Spleen (tissue), 11 donors: ENCODE results near the gene AGPAT3. TPM values are rescaled to one million over a fixed set of nuclear protein-coding genes. Genes with fewer than 3 reads are reported as not detected.

Experiments
- DNase-seq: peaks from one replicate; pipeline ENCODE4 v3.0.0-alpha.2; 2020
- H3K27ac ChIP-seq, 8 donors: fragments of 200-600 bp; sonication (generic) in 7 of 8; 1 replicate in 4 of 8; 2 replicates in 4 of 8; pipeline versions ENCODE4 v1.5.0 to v1.8.0; 2016 to 2021; ENCODE audit warnings: inconsistent platforms in 4 of 8, mild to moderate bottlenecking in 4 of 8, moderate library complexity in 1 of 8
- H3K27me3 ChIP-seq, 7 donors: fragments of 200-600 bp; sonication (generic) in 6 of 7; replicated peaks in 1 of 7; 1 replicate in 4 of 7; 2 replicates in 3 of 7; pipeline versions ENCODE4 v1.5.0 to v1.8.0; 2016 to 2021; ENCODE audit warnings: inconsistent platforms in 3 of 7, mild to moderate bottlenecking in 1 of 7
- H3K36me3 ChIP-seq, 6 donors: fragments of 200-600 bp; sonication (generic) in 5 of 6; 1 replicate in 4 of 6; 2 replicates in 2 of 6; pipeline versions ENCODE4 v1.5.0 to v1.8.0; 2016 to 2021; ENCODE audit warnings: inconsistent platforms in 2 of 6
- H3K4me1 ChIP-seq, 6 donors: fragments of 200-600 bp; sonication (generic) in 5 of 6; 1 replicate in 3 of 6; 2 replicates in 3 of 6; pipeline versions ENCODE4 v1.5.0 to v1.8.0; 2016 to 2021; ENCODE audit warnings: inconsistent platforms in 3 of 6
- H3K4me3 ChIP-seq, 8 donors: fragments of 200-600 bp; sonication (generic) in 7 of 8; 1 replicate in 4 of 8; 2 replicates in 4 of 8; pipeline versions ENCODE4 v1.5.0 to v1.8.0; 2016 to 2021; ENCODE audit warnings: inconsistent platforms in 4 of 8, mild to moderate bottlenecking in 4 of 8, moderate library complexity in 2 of 8
- H3K9me3 ChIP-seq, 8 donors: fragments of 200-600 bp; sonication (generic) in 7 of 8; 1 replicate in 4 of 8; 2 replicates in 4 of 8; pipeline versions ENCODE4 v1.5.0 to v1.8.0; 2016 to 2021; ENCODE audit warnings: inconsistent platforms in 4 of 8
- CTCF ChIP-seq, 11 experiments: fragments of 200-600 bp in 7 of 11; fragments of 450-650 bp in 4 of 11; sonication (generic) in 4 of 11; IDR thresholded peaks in 8 of 11; conservative IDR thresholded peaks in 3 of 11; 1 replicate in 7 of 11; 2 replicates in 4 of 11; pipeline versions ENCODE4 v1.4.0 to v1.8.0; 2016 to 2021; ENCODE audit warnings: antibody characterized with exemption in 11 of 11, inconsistent platforms in 4 of 11, mild to moderate bottlenecking in 1 of 11
- POLR2A ChIP-seq, 3 donors: fragments of 450-650 bp; IDR thresholded peaks; one replicate each; pipeline ENCODE4 v1.5.1; 2017; ENCODE audit warnings: antibody characterized with exemption in 3 of 3, mild to moderate bottlenecking in 1 of 3
- POLR2AphosphoS5 ChIP-seq, 3 donors: sonication (generic); formaldehyde crosslinking; IDR thresholded peaks; one replicate each; pipeline ENCODE4 v1.5.1; 2017; ENCODE audit warnings: antibody characterized with exemption in 3 of 3
- WGBS, 5 donors: extraction: QIAGEN DNeasy Blood & Tissue Kit in 3 of 5; methylation state at CpG; one replicate each; pipeline versions ENCODE4 v1.1.5 to v1.1.7; 2013 to 2018; 5-methylcytosine and 5-hydroxymethylcytosine counted together
- intact Hi-C: fragments of 100-400 bp; cut with DNase I; formaldehyde crosslinking; loops from one replicate; pipeline ENCODE4 v1.15.0; 2023; ENCODE audit warnings: low total_unique reads
- polyA plus RNA-seq, 3 donors: library from polyadenylated mRNA; stranded (reverse); fragments of 200-250 nt; gene quantifications; one replicate each; pipeline ENCODE4 v1.2.1, GENCODE V29; 2013
- total RNA-seq, 7 donors: library from RNA; depleted of rRNA in 3 of 7; stranded (reverse); fragments of >200 nt in 3 of 7; fragmentation: NEBNext Ultra II Directional in 4 of 7; extraction: Animal tissue kit (Norgen Biotek cat#: 25700) in 4 of 7; gene quantifications; one replicate each; pipeline versions ENCODE4 v1.1.0 to v1.2.1, GENCODE V29; 2016 to 2021
- donor health status: healthy with polysubstance abuse.
- donor health status: DM: no; HTN: no; CAD: no; lungs with moderate emphysema.
- donor health status: DM: no; HTN: no; CAD: no.
- donor health status: Bipolar disorder and iron deficiency.
- donor health status: healthy.
- donor health status: DM: no; HTN: no; CAD: no.
- donor health status: DM: yes; HTN: yes; CAD: no.

AGPAT3 gene
- total and polyA plus RNA-seq, 10 donors: 6.9 to 92.0 (median 56.0) TPM

- Histone ChIP-seq H3K27me3 (no peaks in the 10 kb centered on the region), H3K27ac (no peak overlapping the region), H3K9me3 (no peaks in the 10 kb centered on the region), H3K4me3 (no peak overlapping the region), H3K36me3 (peaks cover 0 to 9% (median 0%) of the 10 kb centered on the region in 6 donors), H3K4me1 (peaks cover 11 to 98% (median 66%) of the 10 kb centered on the region in 6 donors)
- intact Hi-C loops: loop anchor here (10.0 kb wide), 1 partner anchor 55 kb away; the partner anchor contains the start of gene AGPAT3
- TF ChIP-seq CTCF (IDR thresholded peaks at IDR 0.05 in 8 of 11, conservative IDR thresholded peaks at IDR 0.05 in 3 of 11) (no peak), POLR2A (IDR thresholded peaks at IDR 0.05) (no peak), POLR2AphosphoS5 (IDR thresholded peaks at IDR 0.05) (no peak)
- DNase-seq: no peak
- 84 to 94% (median 88%) methylated on average over 20 to 25 of the region's 25 CpGs for WGBS, 5 donors
Observed at GRCh38 chr21:43919871-43920801, 55.1 kb downstream of the AGPAT3 start.

- no peak for DNase-seq
- H3K27me3 ChIP-seq: no peaks in the 10 kb centered on the region
- H3K4me1 ChIP-seq: peaks cover 11 to 89% (median 55%) of the 10 kb centered on the region in 6 donors
- peaks cover 0 to 23% (median 2%) of the 10 kb centered on the region in 6 donors for H3K36me3 ChIP-seq
- no peak overlapping the region for H3K4me3 ChIP-seq
- WGBS, 5 donors: 62 to 81% (median 77%) methylated on average over 10 of the region's 10 CpGs
- peak overlapping the region in 2 of 8 donors; percentile 21 to 25 for H3K27ac ChIP-seq
- TF ChIP-seq POLR2A (IDR thresholded peaks at IDR 0.05) (no peak), CTCF (IDR thresholded peaks at IDR 0.05 in 8 of 11, conservative IDR thresholded peaks at IDR 0.05 in 3 of 11) (no peak), POLR2AphosphoS5 (IDR thresholded peaks at IDR 0.05) (no peak)
- intact Hi-C loops: no loop called here
- H3K9me3 ChIP-seq: no peaks in the 10 kb centered on the region
Observed at GRCh38 chr21:43921571-43921978, 56.6 kb downstream of the AGPAT3 start.

- intact Hi-C loops: no loop called here
- Histone ChIP-seq H3K4me3 (no peak overlapping the region), H3K4me1 (peaks cover 11 to 86% (median 51%) of the 10 kb centered on the region in 6 donors), H3K36me3 (peaks cover 0 to 23% (median 2%) of the 10 kb centered on the region in 6 donors), H3K27ac (peak overlapping the region in 4 of 8 donors; percentile 20 to 40 (median 23)), H3K27me3 (no peaks in the 10 kb centered on the region), H3K9me3 (no peaks in the 10 kb centered on the region)
- DNase-seq: peak; percentile 85
- peak in 2 of 3 donors; percentile 56 to 63 for TF ChIP-seq POLR2AphosphoS5 (IDR thresholded peaks at IDR 0.05)
- TF ChIP-seq POLR2A (IDR thresholded peaks at IDR 0.05): no peak
- no peak for TF ChIP-seq CTCF (IDR thresholded peaks at IDR 0.05 in 8 of 11, conservative IDR thresholded peaks at IDR 0.05 in 3 of 11)
- WGBS, 5 donors: 45 to 66% (median 61%) methylated on average over 22 to 27 of the region's 27 CpGs
Observed at GRCh38 chr21:43921979-43922945, 57.2 kb downstream of the AGPAT3 start.
